ENCODE measurements around the gene ZNF362.

ZNF362 gene

DNA sequence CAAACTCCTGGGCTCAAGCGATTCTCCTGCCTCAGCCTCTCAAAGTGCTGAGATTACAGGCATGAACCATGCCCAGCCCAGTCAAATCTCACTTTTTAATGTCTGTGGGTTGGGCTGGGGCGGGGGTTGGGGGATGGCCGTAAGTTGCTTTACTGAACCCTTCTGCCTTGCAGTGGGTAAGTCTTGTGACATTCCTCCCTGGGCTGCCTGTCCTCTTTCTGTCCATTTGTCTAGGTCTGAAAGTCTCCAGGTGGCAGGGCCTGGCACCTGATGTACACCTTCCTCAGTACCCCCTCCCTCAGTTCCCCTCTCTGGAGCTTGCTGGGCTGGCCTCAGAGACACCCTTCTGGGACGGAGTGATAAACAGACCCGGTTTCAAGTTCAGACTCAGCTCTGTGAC is 13.3 kb downstream of the ZNF362 start:
- no peak for DNase-seq

DNA sequence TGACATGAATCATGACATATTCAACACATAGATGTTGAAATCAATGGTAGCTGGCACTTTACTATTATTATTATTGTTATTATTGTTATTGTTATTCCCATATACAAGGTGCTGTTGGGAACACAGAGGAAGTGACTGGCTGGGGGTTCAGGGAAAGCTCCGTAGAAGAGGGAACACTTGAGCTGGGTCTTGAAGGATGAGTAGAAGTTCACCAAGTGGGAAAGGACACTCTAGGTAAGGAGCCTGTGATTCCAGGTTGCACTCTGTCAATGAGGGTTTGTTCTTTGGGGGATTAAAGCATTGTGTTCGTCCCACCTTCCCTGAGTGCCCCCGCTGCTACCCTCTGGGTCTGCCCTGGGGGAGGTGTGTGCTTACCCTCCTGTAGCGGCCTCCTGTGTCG is 14.1 kb downstream of the ZNF362 start:
- DNase-seq = no peak

DNA sequence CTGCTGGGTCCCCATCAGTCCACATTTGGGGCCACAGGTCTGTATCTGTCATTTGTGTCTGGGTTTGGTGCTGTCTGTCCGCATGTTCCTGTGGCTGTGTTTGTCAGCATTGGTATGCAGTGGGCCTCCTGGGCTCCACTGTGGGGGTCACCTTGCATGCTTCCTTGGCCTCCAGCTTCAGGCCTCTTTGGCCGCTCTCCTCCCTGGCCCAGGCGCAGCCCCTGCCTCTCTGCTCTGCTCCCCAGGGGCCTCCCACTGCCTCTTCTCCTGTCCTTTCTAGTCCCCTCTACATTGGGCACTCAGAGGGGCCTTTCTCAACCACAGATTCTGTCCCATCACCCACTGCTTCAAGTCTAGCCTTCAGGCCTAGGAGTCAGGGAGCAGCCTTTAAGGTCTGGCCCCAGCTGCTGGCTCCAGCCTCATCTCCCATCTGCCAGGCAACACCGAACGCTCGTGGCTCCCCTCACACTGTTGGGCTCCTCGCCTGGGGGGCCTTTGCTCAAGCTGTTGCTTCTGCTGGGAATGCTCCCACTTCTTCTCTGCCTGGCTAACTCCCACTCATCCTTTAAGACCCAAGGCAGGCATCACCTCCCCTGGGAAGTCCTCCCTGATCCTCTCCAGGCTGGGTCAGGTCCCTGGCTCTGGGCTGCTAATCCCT is 14.6 kb downstream of the ZNF362 start:
- DNase-seq = no peak

DNA sequence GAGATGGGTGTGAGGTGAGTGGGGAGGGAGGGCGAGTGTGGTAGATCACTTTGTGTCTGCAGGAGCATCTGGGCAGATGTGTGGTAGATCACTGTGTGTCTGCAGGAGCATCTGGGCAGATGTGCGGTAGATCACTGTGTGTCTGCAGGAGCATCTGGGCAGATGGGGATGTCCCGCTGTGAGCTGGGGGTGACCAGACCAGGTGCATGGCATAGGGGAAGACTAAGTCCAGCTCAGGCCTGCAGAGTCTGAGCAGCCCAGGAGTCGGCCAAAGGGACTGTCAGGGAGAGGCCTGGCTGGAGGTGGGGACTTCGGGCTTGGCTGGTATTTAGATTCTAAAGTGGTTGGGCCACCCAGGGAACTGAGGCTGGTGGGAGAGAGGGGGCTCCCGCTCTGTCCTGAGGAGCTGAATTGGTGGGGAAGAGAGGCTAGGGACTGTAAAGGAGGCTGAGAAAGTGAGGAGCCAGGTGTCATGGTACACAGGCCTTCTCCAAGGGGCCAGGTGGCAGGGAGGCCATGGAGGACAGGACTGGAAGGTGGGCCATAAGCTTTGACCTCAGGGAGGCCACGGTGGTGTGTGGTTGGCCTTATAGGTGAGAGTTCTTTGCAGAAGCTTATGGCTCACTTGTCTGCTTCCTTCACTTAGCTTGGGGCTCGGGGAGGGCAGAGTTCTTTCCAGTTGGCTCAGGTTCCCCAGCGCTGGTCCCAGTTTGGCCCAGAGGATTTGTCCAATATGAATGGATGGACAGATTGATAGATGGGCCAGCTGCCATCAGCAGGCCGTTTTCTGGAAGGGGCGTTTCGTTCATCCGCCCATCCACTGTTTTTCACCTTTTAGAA is 15.6 kb downstream of the ZNF362 start:
- no peak for DNase-seq

DNA sequence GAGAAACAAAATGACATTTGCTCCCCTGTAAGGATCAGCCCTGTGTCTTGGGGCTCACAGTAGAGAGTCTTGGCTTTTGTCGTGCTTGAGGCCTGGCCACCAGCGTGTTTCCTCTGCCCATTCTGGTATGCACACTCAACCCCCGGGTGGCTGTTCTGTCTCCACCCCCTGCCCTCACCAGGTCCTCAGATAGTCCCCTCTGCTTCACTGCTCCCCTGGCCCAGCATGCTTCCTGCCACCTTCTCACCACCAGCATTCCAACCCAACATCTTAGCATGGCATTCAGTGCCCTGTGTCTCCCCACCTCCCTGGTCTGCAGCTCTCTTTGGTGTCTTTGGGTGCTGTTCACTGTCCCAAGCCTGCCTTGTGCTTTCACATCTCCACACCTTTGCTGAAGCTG is 16.2 kb downstream of the ZNF362 start:
- no peak for DNase-seq

DNA sequence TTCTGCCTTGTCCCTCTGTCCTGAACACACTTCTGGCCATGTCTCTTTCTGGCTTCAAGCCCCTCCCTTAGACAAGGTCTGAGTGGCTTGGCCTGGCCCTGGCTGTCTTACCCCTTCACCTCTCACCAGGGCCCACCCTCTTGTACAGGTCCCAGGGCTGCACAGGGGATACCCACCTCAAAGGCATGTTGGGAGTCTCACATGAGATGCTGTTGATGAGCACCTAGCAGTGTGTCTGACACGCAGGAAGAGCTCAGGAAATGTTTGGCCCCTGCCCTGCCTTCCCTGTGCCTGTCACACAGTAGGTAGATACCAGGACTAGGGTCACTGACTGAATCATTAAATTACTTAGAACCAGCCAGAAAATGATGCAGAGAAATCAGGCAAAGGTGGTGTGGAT is 16.6 kb downstream of the ZNF362 start:
- no peak for DNase-seq

- no peak for DNase-seq
Observed at GRCh38 chr1:33273406-33273805, 17.1 kb downstream of the ZNF362 start.

DNA sequence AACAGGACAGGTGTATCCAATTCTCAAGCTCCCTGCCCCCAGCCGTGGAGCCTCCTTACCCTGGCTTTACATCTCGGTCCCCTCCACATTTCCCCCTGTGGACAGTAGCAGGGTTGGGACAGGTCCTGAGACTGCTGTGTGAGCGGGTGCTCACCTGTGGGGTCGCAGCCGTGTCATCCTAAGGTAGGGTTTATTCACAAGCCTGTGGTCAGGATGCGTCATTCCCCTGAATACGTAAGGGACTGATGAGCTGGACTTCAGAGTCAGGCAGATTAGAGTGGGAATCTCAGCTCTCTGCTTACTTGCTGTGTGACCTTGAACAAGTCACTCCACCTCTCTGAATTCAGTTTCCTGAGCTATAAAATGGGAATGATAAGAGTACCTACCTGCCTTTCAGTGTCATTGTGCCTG is 17.7 kb downstream of the ZNF362 start:
- DNase-seq = no peak

- no peak for DNase-seq
Observed at GRCh38 chr1:33274446-33274845, 18.2 kb downstream of the ZNF362 start.

DNA sequence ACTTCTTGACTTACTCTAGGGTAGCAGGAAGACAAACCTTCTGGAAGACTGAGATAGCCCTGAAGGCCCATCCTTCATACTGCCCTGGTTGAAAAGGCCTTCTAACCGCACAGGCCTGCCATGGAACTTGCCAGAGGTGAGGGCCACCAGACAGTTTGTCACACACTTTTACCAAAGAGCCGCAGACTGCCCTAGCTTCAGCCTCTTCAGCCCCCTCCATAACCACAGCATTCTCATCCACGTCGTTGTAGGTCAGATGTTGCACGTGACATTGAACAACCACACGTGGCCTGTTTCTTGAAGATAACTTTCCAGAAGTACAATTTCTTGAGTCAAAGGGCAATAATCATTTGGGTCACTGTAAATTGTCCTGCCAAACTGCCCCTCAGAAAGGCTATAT is 18.9 kb downstream of the ZNF362 start:
- no peak for DNase-seq

DNA sequence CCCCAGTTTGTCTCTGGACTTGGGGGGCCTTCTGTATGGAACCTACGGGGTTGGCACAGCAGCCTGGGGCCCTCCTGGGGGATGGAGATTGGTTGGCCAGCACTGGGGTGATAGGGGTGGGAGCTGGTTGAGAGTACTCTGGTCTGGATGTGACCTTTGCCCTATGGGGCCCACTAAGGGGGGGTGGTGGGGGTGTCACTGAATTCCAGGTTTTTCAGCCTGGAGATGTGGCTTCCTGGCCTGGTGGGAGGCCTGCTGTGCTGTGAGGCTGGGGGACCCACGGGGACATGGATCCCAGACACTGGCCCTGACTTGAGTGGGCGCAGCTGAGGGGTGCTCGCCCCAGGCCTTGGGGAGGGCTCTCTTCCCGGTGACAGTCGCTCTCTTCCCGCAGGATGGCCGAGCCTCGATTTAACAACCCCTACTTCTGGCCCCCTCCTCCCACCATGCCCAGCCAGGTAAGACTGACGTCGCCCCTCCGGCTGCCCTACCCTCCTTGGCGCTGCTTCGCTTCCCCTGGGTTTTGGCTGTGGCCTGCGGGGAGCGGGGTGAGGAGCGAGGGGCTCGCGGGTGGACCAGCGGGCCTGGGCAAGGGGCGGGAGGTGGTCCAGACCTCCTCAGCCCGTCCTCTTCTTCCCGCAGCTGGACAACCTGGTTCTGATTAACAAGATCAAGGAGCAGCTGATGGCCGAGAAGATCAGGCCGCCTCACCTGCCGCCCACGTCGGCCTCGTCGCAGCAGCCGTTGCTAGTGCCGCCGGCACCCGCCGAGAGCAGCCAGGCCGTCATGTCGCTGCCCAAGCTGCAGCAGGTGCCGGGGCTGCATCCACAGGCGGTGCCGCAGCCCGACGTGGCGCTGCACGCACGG is 19.6 kb downstream of the ZNF362 start:
- no peak for DNase-seq

- no peak for DNase-seq
Observed at GRCh38 chr1:33276573-33277298, 20.4 kb downstream of the ZNF362 start.

DNA sequence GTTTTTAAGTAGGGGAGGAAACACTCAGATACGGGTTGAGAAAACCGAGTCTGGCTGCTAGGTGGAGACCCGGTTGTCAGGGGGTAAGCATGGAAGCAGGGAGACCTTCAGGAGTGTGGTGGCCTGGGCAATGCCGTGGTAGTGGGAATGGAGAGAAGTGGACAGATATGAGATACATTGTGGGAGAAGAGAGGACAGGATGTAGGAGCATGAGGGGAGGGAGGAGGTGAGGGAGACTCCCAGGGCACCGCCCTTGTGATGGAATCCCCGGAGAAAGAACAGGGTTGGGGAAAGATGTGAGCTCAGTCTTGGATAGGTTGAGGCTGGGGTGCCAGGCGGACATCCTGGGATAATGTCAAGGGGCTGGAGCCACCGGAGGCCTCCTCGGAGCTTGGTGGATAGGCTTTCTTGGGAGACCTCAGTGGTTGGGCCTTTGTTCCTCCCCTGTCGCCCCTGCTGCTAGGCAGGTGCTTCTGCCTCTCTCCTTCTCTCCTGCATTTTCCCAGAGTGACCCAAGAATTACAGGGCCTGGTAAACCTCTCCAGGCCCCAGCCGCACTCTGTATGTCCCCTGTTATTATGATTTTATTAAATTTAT is 21.3 kb downstream of the ZNF362 start:
- DNase-seq = no peak

DNA sequence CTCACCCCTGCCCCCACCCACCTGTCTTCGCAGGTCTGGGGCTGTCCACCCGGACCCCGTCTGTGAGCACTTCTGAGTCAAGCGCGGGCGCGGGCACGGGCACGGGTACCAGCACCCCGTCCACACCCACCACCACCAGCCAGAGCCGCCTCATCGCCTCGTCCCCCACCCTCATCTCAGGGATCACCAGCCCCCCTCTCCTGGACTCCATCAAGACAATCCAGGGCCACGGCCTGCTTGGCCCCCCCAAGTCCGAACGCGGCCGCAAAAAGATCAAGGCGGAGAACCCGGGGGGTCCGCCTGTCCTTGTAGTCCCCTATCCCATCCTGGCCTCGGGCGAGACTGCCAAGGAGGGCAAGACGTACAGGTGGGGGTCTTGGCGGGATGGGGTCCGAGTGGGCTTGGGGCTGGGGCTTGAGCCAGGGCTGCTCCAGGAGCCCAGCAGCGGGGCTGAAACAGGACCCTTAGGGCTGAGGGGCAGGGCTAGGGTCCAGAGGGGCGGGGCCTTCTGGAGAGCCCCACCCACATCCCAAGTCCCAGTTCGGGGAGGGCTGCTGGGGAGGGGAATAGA is 23.9 kb downstream of the ZNF362 start:
- DNase-seq = no peak

DNA sequence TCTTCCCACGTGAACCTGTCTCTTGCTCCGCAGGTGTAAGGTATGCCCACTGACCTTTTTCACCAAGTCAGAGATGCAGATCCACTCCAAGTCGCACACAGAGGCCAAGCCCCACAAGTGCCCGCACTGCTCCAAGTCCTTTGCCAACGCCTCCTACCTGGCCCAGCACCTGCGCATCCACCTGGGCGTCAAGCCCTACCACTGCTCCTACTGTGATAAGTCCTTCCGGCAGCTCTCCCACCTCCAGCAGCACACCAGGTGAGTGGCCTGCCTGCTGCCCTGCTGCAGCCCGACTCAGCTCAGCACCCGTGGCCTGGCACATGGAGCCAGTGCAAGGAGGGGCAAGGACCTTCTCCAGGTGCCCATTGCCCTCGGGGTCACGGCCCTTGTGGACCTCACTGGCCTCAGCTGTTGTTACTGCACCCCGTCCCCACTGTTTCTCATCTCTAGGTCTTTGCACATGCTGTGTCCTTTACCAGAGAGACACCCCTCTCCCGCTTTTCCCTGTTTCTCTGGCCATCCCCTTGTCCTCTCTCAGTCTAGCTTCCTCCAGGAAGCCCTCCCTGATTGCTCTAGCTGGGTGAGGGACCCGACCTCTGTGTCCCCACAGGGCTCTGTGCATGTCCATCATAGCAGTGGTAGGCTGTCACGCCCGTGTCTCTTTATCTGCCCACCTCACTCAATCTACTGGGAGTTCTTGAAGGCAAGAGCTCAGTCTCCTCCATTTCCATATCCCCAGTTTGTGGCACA is 25.4 kb downstream of the ZNF362 start:
- no peak for DNase-seq

DNA sequence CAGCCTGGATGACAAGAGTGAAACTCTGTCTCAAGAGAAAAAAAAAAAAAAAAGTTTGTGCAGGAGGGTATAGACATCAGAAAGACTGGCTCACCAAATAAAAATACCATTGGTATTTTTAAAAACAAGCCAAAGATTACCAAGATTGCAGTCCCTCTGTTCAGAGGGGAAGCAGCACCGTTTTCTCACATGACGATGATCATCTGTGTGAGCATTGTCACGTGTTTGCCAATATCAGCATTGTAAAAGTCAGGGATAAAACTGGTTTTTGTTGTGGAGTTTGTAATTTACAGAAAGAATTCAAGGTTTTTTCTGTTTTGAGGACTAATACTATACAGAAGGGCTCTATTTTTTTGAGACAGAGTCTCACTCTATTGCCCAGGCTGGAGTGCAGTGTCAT is 26.5 kb downstream of the ZNF362 start:
- no peak for DNase-seq

GRCh38 chr1:33284049-33284448 is 27.8 kb downstream of the ZNF362 start:
- no peak for DNase-seq

DNA sequence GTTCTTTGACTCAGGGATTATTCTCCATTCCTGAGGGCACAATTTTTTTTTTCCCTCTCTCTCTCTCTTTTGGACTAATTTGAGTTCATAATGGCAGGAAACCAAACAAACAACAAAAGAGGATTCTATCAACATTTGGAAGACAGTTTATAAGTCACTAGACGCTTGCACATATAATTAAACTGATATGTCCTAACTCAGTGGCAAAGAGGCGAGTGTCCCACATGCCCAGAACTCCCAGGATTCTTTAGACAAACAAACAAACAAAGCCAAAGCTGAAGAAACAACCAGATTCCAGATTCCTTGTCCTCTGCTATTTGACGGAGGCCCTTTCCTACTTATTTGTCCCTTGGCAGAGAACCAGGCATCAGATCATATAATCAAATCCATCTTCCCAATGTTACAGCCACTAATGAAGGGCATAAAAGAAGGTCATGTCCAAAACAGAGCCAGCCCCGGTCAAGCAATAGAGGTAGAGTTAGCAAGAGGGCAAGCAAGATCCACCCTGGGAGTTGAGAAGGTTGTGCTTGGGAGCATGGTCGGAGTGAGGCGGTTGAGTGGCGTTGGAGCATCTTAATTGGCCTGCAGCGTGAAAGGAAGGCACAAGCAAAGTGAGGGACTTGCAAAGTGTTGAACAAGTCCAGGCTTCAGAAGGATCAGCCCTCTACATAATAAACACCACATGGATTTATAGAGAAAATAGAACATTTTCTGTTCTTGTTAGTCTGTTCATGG is 30.3 kb downstream of the ZNF362 start:
- no peak for DNase-seq

DNA sequence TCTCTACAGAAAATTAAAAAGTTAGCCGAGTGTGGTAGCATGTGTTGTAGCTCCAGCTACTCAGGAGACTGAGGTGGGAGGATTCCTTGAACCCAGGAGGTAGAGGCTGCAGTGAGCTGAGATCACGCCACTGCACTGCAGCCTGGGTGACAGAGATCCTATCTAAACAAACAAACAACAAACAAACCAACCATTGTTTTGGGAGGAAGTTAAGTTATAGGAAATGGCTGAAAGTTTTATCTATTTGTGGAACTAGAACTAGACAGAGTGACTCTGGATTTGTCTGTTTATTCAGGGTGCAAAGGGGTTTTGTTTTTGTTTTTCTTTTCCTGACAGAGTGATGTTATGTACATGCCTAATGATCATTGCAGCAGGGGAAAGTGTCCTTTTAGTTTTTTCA is 31.0 kb downstream of the ZNF362 start:
- DNase-seq = no peak

- DNase-seq = no peak
Observed at GRCh38 chr1:33288976-33289857, 32.9 kb downstream of the ZNF362 start.
